SK-MEL-5 (cell line): ENCODE measurements around the gene TASOR. TPM values are rescaled to one million over a fixed set of nuclear protein-coding genes. Genes with fewer than 3 reads are reported as not detected.
"Not testable (repeated sequence)": the region's sequence is repeated elsewhere in the genome, so short reads cannot be mapped to it uniquely, and the experiment has no call there.

ENCODE experiments used
- DNase-seq: peaks from one replicate; pipeline ENCODE4 v3.0.0-alpha.2; 2016; ENCODE audit warnings: low read depth, low spot score
- in situ Hi-C: cut with HindIII; loops from 2 replicates; pipeline ENCODE4 v1.10.0; 2016; ENCODE audit warnings: low sequenced_read_pairs, high pct_unique_total_duplicates, low pct_unique_long_range_greater_than_20kb
- polyA plus RNA-seq, 2 experiments: library from polyadenylated mRNA; depleted of rRNA; stranded (reverse); fragments of >200 nt; gene quantifications; 2 replicates each; pipeline ENCODE4 v1.2.3, GENCODE V29; 2015
- total RNA-seq: library from RNA; depleted of rRNA; stranded (reverse); fragments of >200 nt; shearing (Covaris generic); gene quantifications from 2 replicates; pipeline ENCODE4 v1.2.3, GENCODE V29; 2014; rRNA removed

TASOR gene, protein sequence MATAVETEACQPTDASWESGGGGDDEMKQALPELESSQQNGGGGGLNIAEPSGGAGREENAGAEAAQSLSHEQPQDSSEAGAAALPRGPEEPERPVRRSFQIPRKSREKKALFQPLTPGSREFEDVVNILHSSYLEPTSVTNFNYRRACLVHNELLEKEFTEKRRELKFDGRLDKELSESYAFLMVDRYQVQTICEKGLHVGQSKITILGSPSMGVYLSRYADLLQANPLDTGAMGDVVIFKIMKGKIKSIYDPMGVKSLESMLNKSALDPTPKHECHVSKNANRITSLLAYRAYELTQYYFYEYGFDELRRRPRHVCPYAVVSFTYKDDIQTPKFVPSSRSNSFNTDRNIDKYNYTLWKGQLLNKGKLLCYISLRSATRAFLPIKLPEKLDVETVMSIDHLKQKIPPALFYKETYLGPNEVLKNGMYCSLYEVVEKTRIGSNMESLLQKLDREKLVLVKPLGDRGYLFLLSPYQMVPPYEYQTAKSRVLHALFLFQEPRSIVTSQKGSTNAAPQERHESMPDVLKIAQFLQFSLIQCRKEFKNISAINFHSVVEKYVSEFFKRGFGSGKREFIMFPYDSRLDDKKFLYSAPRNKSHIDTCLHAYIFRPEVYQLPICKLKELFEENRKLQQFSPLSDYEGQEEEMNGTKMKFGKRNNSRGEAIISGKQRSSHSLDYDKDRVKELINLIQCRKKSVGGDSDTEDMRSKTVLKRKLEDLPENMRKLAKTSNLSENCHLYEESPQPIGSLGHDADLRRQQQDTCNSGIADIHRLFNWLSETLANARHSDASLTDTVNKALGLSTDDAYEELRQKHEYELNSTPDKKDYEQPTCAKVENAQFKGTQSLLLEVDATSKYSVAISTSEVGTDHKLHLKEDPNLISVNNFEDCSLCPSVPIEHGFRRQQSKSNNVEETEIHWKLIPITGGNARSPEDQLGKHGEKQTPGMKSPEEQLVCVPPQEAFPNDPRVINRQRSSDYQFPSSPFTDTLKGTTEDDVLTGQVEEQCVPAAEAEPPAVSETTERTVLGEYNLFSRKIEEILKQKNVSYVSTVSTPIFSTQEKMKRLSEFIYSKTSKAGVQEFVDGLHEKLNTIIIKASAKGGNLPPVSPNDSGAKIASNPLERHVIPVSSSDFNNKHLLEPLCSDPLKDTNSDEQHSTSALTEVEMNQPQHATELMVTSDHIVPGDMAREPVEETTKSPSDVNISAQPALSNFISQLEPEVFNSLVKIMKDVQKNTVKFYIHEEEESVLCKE (N-terminal part only)
- 55.2 and 70.3 TPM in 2 replicates for total RNA-seq
- polyA plus RNA-seq (2015; cell fraction: cytosol; rRNA removed) = 42.1 and 54.5 TPM in 2 replicates
- 70.2 and 79.3 TPM in 2 replicates for polyA plus RNA-seq (2015; cell fraction: nucleus; rRNA removed)

DNA sequence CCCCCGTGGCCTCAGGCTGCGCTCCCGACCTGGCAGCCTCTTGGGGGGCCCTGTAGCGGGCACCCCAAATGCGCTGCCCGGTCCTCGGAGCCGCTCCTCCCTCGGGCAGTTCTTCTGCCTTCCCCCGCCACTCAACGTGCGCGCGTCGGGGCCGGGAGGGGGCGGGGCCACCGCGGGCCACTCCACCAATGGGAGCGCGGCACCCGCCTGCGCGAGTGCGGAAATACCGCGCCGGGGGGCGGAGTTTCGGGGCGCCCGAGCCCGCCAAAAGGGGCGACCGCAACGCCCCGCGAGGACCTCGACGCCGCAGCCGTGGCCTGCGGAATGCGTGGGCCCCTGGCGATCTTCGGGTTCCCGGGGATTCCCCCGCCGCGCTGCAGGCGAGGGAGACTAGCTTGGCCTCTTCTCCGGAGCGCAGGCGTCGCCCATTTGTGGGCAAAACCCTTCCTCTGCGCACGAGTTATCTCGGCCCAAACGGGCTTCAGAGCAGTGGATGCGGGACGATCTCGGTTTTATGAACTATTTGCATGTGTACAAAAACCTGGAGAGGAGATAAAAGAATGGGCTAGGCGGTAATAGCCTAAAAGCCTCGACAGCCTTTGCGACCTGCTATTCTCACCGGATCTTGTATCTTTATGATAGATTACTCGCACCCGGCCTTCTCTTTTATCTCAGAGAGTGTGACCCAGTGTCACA lies at the start of gene TASOR:
Gene TASOR, minus strand, starts transcription at position 144 of the 696 bp plus-strand sequence. CDS start 259 bp downstream, outside the sequence.
- peak; percentile 79 for DNase-seq
- in situ Hi-C loops = no loop called here

DNA sequence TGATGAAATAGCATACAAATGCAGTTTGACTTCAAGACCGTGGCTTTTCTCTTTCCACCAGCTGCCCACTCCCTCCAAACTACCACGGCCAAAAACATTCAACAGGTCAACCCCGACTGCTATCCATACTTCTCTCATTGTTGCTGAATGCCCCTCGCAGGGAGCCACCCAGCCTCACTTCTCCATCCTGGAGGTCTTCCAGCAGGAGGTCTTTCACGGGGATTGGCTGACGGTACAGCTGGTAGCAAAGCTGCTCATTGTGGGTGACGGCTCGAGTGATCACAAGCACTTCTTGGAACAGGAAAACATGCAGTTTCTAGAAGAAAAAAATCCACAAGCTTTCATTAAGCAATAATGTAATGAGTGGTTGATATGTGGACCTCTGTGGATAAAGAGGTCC lies 49.0 kb upstream of the TASOR start:
- in situ Hi-C loops = no loop called here
- DNase-seq = no peak

DNA sequence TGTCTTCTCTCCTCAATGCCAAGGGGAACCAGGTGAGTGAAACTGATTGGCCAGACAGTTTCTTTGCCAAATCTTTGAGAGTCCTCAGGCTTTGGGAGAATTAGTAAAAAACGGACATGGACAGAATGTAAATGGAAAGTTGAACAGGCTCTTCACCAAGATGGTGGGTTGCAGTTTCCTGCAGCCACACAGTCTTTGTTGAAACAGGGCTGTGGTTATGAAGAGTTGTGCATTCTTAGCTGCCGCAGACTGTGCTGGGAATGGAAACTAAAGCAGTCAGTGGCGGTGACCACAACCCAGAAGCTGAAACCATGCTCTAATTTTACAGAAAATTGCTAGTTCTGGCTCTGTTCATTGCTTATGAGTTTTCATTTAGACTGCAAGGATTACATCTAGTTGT lies 42.1 kb upstream of the TASOR start:
- in situ Hi-C loops = no loop called here
- no peak for DNase-seq

DNA sequence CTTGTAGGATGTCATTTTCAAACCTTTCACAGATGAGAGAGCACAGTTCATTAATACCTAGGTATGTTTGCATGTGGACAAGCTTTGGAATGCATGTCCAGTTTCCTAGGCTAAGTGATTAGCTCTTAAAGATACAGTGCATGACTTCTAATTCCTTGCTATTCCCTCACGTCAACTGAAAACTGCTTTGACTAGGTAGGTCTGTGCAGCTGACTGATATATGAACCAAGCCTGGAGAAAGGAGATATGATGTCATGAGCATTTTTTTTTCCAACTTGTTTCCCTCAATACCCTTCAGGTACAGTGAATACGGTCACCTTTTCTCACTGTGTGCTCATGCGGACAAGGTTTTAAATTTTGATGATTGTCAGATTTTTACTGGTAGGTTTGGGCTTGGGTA lies 41.6 kb upstream of the TASOR start:
- no peak for DNase-seq
- in situ Hi-C loops = no loop called here

DNA sequence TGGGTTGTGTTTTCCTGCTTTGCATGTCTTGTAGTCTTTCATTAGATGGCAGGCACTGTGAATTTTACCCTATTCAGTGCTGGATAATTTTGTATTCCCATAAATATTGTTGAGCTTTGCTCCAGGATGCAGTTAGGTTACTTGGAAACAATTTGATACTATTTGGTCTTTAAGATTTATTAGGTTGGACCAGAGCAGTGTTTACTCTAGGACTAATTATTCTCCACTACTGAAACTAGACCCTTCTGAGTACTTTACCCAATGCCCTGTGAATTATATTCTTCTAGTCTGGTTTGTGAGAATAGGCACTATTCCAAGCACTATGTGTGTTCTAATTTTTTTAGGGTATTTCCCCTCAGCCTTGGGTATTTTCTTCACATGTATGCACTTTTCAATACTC lies 37.8 kb upstream of the TASOR start:
- DNase-seq = no peak
- in situ Hi-C loops = no loop called here

DNA sequence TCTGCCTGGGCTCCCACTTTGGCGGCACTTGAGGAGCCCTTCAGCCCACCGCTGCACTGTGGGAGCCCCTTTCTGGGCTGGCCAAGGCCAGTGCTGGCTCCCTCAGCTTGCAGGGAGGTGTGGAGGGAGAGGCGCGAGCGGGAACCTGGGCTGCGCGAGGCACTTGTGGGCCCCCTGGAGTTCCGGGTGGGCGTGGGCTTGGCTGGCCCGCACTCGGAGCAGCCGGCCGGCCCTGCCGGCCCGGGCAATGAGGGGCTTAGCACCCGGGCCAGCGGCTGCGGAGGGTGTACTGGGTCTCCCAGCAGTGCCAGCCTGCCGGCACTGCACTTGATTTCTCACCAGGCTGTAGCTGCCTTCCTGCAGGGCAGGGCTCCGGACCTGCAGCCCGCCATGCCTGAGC lies 35.7 kb upstream of the TASOR start:
- in situ Hi-C loops, DNase-seq: not testable (repeated sequence)

DNA sequence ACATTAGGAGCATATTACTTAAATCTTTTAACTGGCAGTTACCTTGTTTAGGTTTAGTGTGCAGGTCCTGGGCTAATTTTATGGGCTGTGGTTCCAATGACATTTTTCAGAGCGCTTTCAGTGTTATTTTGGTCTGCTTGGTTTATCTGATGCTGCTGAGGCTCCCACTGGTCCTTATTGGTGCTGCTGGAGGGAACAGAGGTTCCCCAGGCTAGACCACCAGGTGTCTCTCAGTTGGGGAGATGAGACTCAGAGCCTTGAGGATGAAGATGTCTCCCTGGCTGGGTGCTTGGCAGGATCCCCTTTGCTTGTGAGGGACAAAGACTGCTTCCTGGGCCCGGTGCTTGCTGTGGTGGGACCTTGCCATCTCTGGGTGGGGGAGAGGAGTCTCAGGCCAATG lies 28.3 kb upstream of the TASOR start:
- no peak for DNase-seq
- in situ Hi-C loops = no loop called here

DNA sequence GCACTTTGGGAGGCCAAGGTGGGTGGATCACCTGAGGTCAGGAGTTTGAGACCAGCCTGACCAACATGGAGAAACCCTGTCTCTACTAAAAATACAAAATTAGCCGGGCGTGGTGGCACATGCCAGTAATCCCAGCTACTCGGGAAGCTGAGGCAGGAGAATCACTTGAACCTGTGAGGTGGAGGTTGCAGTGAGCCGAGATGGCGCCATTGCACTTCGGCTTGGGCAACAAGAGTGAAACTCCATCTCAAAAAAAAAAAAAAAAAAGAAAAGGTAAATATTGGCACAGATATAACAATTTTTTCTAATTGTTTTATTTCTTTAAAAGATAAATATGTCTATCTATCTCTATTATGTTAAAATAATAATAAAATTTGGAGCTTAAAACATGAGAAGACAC lies 24.3 kb upstream of the TASOR start:
- DNase-seq, in situ Hi-C loops: not testable (repeated sequence)

DNA sequence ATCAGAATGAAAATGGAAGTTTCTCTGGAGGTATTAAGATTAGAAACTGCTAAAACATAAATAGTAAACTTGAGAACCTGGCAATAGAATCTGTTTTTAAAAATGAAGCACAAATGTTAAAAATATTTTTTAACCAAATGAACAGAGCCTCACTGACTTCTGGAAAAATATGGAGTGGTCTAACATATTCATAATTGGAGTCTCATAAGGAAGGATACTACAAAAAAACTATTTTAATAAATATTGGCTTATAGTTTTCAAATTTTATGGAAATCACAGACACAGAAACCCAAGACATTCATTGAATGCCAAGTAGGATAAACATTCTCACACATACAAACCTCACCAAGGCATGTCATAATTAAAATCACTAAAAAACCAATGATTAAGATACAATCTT lies 23.6 kb upstream of the TASOR start:
- no peak for DNase-seq
- in situ Hi-C loops = no loop called here

DNA sequence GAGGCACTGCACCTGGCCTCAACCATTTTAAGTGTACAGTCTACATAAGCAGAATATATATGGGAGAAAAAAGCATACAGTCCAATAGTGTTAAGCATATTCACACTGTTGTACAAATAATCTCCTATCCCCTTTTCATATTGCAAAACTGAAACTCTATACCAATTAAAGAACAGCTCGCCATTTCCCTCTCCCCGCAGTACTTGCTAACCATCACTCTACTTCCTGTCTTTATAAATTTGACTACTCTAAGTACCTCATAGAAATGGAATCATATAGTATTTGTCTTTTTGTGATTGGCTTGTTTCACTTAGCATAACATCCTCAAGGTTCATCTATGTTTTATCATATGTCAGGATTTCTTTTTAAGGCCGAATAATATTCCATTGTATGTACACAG lies 21.6 kb upstream of the TASOR start:
- in situ Hi-C loops = no loop called here
- no peak for DNase-seq

DNA sequence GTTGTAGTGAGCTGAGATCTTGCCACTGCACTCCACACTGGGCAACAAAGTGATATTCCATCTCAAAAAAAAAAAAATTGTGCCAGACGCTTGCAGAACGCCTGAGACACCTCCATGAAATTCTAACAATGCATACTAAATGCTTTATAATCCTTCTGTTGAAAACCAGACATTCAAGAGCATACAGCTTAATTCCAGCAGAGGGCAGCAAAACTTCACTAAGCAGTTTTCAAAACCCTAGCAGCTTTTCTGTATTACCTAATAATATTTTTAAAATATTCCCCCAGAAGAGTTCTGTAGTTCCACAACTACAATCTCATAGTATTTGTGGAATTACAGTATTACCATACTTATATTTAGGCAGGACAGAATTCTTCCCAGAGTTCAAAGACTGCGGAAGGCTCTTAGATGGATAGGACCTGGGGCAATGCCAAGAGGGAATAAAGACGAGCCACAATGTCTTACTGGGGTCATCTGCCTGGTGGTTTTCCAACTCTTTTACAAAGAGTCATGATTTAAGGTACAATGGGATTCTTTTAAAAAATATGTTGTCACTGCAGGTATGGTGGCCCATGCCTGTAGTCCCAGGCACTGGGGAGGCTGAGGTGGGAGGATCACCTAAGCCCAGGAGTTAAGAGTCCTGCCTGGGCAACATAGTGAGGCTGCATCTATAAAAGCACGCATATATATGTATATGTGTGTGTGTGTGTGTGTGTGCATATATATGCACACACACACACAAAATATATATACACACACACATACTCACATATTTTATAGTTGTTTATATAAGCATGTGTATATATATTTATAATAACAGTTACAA lies 19.6 kb upstream of the TASOR start:
- in situ Hi-C loops = no loop called here
- DNase-seq = peak; percentile 72

DNA sequence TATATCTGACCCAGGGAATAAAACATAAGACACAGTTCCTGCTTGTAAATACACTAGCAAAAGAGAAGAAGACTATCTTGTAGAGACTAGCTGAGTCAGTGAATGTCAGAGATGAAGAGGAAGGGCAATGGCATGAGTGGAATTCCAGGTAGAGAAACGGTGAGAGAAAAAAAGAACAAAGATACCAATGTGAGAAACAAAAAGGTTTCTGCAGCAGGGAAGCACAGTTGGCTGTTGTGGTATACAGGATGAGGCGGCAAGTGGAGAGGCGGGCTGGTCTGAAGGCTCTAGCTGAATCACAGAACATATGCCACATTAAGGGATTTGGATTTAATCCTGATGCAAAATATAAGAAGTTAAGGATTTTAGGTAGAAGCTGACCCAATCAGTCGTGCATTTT lies 17.1 kb upstream of the TASOR start:
- in situ Hi-C loops = no loop called here

DNA sequence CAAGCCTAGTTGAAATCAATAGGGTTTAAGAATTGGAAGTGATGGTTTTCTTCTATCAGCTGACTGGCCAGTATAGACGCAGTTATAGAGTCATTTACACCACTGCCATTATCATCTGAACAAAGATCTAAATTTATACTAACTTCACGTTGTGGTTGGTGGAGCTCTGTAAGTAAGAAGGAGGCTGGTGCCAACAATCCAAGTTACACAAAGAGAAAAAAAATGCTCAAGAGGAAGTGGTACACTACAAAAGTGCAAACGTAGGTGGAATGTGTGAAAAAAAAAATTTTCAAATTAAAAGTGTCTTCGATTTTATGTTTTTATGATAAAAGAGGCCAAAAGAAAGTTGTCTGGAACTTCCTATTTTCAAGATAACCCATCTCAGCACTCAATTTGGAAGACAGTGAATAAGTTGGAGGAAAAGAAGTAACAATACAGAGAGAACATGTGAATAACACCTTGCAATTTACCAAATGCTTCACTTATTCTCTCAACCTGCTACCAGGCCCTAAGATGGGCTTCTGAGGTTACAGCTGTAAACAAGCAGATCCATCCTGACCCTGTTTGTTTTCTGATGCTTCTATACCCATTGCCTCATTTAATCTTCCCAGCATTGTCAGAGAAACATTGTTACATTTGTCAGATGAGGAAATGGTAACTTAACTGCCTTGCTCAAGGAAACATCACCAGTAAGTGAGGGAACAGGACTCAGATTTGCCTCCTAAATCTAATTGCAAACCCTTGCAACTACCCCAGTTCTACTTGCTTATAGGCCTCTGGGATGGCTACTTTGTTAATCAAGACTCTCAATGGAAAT lies 12.0 kb upstream of the TASOR start:
- in situ Hi-C loops = no loop called here

More for the DNA sequence above, 17.1 kb upstream of the TASOR start:
- DNase-seq = no peak

DNA sequence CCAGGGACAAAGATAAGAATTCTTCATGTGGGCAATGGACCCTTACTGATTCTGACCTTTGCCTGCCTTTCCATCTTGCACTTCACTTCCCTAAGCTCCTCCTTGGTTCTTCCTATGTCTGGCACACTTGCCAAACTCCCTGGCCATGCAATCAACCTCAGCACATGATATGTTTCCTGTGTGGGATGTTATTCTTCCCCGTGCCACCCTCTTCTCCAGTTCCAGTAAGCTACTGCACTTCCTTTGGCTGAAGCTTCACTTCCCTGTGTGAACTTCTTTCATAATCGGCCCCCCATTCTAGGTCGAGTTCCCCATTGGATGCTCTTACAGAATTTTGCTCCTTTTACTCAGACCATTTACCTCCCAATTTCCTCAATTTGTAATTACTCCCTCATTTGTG lies 10.7 kb upstream of the TASOR start:
- peak; percentile 16 for DNase-seq

More for the DNA sequence above, 12.0 kb upstream of the TASOR start:
- no peak for DNase-seq

DNA sequence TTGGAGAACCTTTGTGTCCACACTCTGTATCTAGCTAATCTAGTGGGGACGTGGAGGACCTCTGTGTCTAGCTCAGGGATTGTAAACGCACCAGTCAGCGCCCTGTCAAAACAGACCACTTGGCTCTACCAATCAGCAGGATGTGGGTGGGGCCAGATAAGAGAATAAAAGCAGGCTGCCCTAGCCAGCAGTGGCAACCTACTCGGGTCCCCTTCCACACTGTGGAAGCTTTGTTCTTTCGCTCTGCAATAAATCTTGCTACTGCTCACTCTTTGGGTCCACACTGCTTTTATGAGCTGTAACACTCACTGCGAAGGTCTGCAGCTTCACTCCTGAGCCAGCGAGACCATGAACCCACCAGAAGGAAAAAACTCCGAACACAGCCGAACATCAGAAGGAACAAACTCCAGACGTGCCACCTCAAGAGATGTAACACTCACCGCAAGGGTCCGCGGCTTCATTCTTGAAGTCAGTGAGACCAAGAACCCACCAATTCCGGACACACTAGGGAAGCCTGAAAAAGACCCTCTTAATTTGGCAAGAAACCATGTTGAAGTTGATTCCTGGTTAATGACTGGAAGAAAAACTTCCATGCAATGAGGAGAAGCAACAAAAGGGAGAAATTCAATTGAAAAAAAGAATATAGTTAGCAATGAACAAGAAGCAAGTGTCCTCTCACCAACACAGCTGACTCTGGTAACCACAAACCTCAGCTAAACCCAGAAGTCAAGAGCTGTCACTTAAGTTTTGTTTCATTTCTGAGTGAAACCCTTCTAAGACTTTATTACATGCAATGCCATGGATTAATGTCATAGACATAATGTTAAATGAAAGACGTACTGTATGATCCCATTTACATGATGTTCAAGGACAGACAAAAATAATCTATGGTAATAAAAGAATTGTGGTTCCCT lies 9.7 kb upstream of the TASOR start:
- in situ Hi-C loops, DNase-seq: not testable (repeated sequence)

More for the DNA sequence above, 10.7 kb upstream of the TASOR start:
- in situ Hi-C loops = no loop called here
